GM19239 (cell line): ENCODE data around the gene HMCN1.
A peak's percentile ranks its signal among the peaks of the same experiment; 100 is the strongest.

Source experiments
- DNase-seq: peaks from one replicate; pipeline ENCODE4 v3.0.0; 2011; ENCODE audit warnings: low spot score; ENCODE audit not compliant: insufficient read length
- FAIRE-seq: peaks from 2 replicates; lab custom pipeline; 2011; peaks lifted over from hg19 to GRCh38; lab: Jason Lieb, UNC

HMCN1 gene

DNA sequence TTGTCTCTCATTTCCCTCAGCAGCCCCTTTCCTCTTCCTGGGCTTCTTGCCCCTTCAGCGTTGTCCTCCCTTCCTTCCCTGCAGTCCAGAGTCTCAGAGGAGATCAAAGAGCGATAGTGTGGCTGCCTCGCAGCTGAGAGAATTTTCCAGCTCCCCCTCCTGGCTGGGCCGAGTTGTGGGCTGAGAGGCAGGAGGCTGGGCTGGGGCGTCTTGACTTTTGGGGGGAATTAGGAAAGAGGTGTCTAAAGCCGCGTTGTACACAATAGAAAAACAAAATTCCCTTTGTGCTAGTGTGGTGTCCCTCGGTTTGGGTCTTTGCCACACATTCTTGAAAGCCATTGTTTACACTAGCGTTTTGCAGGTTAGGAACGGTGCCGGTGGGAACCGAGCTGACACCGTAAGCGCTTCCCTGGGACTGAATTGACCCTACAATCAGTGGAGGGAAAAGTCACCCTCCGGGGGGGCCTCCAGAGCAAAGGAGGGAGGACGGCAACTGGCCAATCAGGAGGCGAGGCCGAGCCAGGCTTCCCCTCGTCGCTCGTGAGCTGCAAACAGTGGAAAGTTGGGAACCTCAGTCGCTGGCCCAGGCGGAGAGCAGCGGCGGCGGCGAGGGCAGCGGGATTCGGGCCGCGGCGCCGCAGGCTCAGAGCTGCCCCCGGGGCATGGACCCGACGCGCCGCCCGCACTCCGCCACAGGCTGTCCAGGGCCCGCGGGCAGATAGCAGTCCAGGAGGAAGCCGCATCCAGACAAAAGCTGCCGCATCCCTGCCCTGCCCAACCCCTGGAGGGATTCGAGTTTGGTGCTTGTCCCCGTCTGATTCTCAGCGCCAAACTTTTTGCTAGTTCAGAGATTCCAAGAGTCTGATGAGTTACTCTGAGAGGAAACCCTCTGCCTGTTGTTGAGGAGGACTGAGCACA, at the start of gene HMCN1:
TSS of gene HMCN1 (plus strand) at position 574 of the 918 bp plus-strand sequence. CDS start 389 bp downstream, outside the sequence.
- DNase-seq (no peak), FAIRE-seq (no peak)

DNA sequence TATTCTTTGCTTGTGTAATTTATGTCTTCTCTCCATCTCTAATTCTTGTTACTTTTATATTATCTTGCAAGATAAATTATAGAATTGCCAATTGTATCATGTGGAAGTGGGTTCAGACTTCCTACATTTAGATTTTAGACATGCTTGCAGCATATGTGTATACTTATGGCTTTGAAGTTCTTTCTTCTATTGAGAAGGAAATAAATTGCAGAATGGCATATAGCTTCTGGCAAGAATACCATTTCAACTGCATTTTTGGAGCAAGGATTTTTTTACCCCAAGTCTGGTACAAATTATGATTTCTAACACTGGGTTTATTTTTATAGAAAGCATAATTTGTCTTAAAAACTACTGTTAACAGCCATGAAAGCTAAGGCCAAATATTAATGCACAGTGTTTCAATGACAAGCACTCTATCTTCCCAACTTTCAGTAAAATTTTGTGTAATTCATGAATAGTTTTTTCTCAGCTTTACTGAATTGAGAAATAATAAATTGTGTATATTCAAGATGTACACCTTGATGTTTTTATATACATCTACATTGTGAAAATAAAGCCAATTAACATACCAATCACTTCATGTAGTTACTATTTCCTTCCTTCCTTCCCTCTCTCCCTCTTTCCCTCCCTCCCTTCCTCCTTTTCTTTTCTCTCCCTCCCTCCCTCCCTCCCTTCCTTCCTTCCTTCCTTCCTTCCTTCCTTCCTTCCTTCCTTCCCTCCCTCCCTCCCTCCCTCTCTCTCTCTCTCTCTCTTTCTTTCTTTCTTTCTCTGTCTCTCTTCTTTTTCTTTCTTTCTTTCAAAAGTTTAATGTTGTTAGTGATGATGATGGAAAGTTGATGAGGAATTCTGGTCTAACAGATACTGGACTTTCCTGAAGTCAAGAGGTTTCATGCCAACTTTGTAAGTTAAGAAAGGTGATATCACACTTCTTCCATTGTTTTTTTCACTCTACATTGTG, 47.1 kb upstream of the HMCN1 start:
- DNase-seq, result no peak
- FAIRE-seq, result no peak

DNA sequence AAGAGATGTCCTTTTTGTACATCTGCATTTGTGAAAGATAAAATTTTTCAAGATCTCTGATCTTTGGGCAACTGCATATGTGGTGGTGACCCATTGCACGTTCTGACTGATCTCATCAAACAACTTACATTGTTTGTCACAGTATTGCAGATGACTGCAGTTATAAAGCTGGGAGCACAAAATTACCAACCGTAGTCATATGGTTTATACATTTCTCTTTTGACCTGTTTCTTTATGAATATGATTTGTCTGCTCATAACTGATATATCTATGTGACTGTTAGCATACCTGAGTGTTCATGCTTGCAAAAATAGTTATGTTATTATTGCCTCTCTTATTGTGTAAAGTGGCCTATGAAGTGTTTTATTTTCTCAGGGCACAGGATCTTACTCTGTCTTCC, 43.7 kb upstream of the HMCN1 start:
- no peak for DNase-seq
- no peak for FAIRE-seq

DNA sequence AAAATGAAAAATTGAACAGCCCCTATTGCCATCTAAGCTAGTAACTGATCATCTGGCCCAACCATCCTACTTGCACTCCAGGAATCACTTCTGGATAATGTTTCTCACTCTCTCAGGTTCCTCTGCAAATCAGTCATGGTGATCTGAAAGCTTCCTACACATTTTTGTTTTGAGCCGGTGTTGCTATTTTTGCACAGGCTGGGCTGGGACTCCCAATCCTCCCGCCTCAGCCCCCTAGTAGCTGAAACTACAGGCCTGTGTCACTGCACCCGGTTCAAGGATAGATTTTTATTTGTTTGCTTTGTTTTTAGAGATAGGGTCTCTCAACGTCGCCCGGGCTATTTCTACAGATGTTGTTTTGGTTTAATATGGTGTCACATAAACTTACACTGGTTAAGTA, 40.5 kb upstream of the HMCN1 start:
- FAIRE-seq, result no peak
- no peak for DNase-seq

DNA sequence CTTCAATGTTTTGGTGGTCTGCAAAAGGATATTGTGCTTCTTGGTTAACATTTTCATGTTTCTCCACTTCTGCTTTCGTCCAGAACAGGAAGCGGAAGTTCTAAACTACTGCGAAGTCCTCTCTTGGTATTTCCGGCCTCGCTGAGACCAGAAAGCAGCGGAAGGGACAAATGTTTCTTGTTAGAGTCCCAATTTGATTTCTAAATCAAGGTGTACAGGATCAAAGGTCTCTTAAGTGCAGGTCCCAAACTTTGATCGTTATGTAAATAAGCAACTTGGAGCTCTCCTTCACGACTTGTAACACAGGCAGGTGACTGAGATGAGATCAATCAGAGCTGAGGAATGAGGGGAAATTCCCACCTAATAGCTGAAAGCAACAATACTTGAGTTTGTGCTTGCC, 40.1 kb upstream of the HMCN1 start:
- no peak for DNase-seq
- peak; percentile 96 for FAIRE-seq

DNA sequence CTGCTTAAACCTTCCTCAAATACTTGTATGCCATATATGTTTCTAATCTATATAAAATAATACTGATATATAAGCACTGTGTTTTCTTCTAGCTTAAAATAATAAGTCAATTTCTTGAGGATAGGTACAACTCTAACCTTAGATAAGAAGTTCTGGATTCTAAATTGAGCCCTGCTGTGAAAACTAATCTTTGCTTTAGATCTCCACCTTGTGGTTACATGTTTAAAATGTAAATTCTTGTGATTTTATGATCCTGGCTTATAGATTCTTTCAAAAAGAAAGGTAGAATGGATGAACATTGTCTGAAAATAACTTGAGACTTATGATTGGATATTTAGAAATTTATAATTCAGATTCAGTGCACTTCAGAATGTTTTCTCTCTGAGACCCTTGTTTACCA, 38.9 kb upstream of the HMCN1 start:
- no peak for DNase-seq
- no peak for FAIRE-seq

DNA sequence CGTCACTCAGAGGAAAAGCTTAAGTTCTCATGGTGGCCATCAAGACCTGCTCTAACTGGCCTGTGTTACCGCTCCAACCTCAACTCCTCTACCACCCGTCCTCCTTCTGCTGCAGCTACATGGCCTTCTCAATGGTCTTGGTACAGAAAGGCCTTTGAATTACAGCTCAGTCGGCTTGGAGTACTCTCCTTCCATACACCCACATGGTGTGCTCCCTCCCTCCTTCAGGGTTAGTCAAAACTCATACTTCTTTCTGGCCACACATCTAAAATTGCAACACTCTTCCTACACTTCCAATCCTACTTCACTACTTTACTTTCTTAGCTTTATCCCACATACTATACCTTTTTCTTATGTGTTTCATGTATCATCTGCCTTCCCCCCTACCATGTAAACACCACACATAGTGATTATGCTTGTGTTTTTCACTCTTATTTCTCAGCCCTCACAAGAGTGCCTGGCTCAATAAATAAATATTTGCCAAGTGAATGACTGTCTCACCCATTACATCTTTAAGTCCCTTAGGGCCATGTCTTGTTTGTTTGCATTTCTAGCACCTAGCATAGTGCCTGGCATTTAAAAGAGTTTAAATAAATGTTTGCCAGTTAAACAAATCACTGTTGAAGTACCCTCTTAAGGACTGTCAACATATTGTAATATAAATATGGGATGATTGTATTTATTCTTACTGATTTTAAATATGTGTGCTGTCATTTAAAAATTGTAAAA, 37.6 kb upstream of the HMCN1 start:
- no peak for FAIRE-seq
- DNase-seq, result no peak

DNA sequence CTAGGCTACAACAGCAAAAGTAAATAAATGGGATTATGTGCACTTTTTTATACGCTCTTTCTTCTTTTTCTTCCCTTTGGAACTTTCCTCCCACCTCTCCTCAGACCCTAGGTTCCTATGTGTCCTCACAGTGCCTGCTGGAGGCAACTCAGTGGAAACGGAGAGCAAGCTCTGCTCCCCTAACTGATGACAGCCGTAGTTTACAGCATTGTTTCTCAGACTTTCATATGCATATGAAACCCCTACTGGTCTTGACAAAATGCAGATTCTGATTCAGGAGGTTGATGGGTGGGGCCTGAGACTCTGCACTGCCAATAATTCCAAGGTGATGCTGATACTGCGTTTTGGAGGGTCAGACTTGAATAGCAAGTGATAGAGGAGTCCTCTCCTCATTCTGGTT, 34.3 kb upstream of the HMCN1 start:
- DNase-seq (no peak), FAIRE-seq (no peak)

DNA sequence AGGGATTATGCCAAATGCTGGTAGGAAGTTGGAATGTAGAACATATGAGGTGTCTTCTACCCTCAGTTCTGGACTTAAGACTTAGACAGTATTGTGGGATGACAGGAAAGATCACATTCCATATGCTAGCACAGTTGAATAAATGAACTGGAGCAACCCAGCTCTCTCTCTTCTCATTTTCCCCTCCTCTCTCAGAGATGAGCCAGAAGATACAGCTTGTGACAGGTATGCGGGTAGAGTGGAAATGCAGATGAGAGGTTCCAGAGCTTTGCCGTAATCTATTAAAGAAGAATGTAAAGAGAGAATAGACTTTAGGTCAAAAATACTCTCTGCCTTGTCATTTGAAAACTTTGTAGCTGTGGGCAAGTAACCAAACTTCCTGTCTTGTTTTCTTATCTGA, 32.5 kb upstream of the HMCN1 start:
- DNase-seq, result no peak
- no peak for FAIRE-seq

DNA sequence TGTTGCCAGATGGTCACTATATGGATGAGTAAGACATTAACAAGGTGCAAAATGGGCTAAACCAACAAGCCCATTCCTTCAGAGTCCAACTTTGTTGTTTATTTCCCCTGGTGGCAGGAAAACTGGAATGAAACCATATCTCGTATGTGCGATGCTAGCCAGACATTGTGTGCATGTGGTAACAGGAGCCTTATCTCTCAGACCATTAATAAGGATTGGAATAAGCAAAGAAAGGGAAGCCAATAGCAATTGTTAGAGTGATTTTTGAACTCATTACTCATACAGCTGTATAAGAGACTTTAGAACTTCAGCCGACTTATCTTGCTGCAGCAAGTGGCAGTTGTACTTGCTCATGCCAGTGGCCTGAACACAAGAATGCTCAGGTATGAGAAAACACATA, 30.0 kb upstream of the HMCN1 start:
- no peak for FAIRE-seq

DNA sequence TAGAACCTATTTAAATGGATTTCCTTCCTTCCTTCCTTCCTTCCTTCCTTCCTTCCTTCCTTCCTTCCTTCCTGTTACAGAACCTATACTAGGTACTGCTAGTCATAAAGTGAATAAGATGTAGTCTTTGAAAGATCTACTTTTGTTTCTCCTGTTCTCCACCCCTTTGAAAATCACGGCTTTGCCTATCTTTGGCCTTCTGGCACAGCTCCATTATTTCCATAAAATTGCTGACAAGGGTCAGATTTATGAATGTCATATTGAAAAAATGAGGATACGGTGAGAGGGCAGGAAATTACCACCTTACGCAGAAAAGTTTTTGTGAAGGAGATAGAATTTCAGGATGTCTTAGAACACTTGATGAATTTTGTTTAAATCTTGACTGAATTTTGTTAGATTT, 18.1 kb upstream of the HMCN1 start:
- DNase-seq (no peak), FAIRE-seq (no peak)

More for the DNA sequence above, 30.0 kb upstream of the HMCN1 start:
- DNase-seq, result no peak

DNA sequence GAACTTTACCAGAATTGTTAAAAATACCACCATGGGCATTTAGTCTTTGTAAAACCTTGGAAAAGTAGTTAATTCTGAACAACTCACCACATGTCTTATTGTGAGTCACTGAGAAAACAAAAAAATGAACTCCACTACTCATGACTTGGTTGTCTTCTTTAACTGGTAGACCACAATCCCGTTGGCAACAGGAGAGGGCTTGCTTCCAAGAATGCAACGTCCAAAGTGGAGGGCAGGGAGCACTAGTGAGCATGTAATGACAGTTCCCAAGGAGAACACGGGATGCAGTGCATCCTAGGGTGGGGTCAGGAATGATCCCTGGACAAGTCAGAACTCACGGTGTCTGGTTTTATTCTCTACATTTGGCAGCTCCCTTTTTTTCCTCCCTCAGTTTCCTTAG, 15.2 kb upstream of the HMCN1 start:
- DNase-seq (no peak), FAIRE-seq (no peak)

DNA sequence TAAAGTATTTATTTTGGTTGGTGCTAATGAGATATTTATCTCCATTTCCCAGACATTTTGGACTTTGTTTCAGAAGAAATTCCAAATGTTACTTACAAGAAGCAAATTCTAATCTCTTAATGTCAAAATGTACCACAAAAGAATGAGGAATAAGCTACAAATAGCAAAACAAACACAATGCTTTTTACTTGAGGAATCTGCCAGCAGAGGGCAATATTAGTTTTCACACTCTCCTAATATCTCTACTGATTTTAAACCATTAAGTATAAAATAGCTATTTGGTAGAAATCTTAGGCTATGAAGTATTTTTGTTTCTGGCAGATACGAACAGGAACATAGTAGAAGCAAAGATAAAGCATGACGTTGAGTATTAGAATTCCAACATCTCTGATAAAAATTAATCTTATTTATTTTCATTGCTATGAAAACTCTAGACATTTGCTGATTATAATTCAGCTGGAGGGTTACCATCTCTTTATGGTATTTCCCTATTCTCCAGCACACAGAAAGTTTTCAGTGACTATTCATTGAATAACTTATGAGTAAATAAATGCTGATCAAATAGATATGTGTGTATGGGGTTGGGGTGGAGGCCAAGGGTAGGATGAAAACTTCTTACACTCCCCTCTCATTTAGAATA, 13.4 kb upstream of the HMCN1 start:
- FAIRE-seq, result peak; percentile 8
- no peak for DNase-seq

DNA sequence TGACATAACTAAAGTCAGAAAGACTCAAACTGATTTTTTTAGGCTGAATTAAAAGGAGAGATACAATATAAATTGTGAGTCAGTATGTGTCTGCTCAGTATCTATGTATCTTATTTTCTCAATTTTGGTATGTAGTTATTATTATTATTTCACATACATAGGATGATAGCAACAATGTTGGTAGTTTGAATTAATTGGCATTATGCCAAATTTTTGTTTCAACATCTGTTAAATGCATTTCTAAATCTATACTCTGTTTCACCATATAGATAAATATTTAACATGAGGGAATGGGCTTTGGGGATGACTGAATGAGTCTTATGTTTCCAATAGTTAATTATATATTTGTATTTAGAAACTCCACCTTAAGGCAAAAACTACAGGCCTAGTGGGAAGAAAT, 12.6 kb upstream of the HMCN1 start:
- no peak for DNase-seq
- FAIRE-seq, result no peak

DNA sequence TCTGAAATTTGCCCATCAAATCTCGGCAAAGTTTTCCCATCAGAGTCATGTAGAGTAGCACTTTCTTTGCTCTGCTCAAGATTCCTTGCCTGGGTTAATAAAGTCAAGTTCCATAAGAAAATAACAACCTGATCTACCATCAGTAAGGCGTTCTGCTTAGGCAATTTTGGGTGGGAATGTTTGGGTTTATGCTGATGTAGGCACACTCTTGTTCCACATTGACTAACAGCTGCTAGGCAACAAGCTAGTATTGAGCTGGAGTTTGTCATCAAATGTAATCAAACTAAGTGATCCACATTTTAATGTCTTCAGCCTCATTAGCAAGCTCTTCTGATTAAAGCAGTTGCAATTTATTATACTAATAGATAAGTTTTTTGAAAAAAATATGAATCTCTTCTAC, 12.1 kb upstream of the HMCN1 start:
- no peak for DNase-seq
- FAIRE-seq, result no peak

DNA sequence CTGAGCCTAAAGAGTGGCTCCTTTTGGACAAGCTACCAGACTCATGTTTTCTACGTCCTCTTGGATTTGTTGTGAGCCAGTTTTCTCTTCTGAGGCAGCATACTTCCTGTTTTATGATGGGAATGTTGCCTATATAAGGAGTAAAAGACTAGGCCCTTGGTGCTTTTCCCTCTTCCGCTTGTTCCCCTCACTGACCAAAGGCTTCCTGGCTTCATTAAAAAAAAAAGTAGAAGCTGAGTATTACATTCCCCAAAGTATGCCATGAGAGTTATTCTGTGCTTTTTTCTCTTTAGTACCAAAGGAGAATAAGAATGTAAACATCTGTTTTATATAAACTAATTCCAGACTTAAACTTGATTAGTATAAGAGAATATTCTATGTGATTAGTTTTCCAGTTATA, 6.5 kb upstream of the HMCN1 start:
- DNase-seq (no peak), FAIRE-seq (no peak)

DNA sequence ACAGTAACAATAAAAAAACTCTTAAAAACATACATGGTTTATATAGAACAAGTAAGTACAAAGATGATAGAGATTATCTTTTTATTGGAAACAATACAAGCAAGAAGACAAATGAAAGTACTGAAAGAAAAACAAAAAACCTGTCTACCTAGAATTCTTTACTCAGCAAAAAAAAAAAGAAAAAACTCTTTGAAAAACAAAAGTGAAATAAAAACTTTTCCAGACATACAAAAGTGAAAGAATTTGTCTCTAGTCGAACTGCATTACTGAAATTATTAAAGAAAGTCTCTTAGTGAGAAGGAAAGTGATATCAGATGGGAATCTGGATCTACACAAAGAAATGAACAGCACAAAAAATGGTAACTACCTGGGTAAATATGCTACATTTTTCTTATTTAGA, 2.7 kb upstream of the HMCN1 start:
- DNase-seq, result no peak

DNA sequence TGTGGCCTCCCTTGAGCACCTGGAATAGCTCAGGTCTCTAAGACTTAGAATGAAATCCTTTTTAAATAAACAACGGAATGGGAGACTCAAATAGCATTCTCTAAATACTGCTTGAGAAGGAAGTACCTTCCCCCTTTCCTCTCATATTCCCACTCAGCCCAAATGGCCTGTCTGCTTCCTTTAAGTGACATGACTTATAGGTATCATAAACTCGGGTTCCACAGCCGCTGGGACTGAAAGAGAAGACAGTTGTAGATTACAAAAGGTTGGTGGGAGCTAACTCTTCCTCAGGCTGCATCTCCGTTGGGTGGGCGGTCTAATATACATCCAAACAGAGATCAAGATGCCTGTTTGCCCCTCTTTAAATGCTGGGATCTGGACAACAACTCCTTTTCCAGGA, 1.2 kb upstream of the HMCN1 start:
- no peak for FAIRE-seq
- DNase-seq, result no peak

More for the DNA sequence above, 2.7 kb upstream of the HMCN1 start:
- FAIRE-seq, result no peak

DNA sequence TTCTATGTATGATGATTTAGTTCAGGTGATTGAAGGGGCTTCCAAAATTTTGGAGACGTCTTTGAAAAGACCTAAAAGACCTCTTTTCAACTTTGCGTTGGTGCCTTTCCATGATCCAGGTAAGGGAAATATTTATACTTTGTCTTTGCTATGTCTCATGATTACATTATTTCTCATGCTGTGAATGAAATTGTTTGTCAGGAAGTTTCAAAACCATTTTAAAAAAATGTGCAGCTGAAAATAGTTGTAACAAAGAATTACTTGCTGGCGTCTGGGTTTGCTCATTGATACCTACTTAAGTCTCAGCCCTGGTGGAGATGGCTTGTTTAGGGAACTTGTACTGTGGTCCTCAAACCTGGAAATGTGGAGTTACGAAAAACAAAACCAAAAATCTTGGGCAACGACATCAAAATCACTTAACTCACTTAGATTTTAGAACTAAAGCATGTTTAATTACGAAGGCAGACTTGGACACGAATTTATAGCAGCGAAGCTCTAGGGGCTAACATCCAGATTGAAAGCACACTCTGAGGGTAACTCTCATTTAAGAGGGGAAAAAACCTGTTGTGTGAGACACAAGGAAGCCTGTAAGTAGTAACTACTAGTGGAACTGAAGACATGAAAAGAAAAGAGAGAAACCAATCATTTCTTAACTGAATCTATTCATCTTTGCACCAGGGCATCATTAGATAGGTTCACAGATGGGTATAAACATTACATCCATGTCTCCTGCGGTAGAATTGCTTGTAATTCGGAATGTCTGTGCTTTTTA, 924 bp downstream of the HMCN1 start:
- no peak for FAIRE-seq

More for the DNA sequence above, 924 bp downstream of the HMCN1 start:
- no peak for DNase-seq
